AG09319 (cell line): ENCODE data around the gene HSPA5.

Experiments
- DNase-seq: peaks from one replicate; pipeline ENCODE4 v3.0.0-alpha.2; 2010; ENCODE audit warnings: low read depth; ENCODE audit errors: extremely low read depth
- CTCF ChIP-seq: IDR thresholded peaks from 2 replicates; pipeline ENCODE4 v1.5.1; 2011; ENCODE audit warnings: low read depth, mild to moderate bottlenecking, inconsistent platforms, low read length, moderate library complexity

The HSPA5 gene

DNA sequence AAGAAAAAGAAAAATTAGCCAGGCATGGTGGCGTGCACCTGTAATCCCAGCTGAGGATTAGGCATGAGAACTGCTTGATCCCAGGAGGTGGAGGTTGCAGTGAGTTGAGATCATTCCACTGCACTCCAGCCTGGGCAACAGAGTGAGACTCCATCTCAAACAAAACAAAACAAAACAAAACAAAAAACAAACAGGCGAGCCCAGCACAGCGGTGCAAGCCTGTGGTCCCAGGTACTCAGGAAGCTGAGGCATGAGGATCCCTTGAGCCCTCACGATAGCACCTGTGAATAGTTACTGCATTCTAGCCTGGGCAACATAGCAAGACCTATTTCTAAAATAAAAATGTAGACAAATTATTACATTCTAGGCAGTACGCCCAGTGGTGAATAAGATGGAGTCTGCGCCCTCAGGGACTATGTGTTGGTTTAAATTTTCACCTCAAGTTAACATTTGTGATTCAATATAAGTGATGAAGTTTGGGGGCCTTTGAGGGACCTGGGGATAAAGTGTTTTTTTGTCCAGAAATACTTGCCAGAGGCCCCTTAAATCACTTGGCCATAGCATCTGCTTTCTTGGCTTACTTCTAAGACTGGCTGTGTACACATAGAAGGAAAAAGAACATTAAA lies 17.1 kb upstream of the HSPA5 start:
- DNase-seq = no peak
- no peak for TF ChIP-seq CTCF

DNA sequence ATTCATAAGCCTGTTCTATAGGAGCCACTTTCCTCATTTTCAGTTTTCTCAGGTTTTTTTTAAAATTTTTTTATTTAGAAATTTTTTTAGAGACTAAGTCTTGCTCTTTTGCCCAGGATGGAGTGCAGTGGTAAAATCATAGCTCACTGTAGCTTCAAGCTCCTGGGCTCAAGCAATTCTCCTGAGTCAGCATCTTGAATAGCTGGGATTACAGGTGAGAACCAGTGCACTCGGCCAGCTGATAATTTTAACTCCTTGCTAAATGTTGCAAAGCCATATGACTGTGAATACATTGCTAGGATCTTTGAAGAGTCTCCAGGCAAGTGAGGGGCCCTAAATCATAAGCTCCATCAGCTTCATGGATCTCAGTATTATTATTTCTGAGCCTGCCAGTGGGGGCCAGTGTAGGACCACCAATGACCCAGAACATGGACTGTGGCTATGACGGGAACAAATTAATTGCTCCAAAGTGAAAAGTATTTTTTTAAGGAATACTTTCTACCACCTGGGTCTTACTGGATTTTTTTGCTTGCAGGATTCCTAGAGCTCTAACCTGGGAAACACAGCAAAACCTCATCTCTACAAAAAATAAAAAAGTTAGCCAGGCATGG lies 14.7 kb upstream of the HSPA5 start:
- TF ChIP-seq CTCF = peak; percentile 14
- DNase-seq = no peak

- DNase-seq = no peak
- TF ChIP-seq CTCF = no peak
Observed at GRCh38 chr9:125254231-125254630, 13.1 kb upstream of the HSPA5 start.

- no peak for TF ChIP-seq CTCF
- DNase-seq = no peak
Observed at GRCh38 chr9:125246261-125246667, 5.1 kb upstream of the HSPA5 start.

- TF ChIP-seq CTCF = no peak
- no peak for DNase-seq
Observed at GRCh38 chr9:125243792-125244260, 2.7 kb upstream of the HSPA5 start.

- no peak for TF ChIP-seq CTCF
- no peak for DNase-seq
Observed at GRCh38 chr9:125241863-125242739, 958 bp upstream of the HSPA5 start.

GRCh38 chr9:125240649-125240999 lies 519 bp downstream of the HSPA5 start:
- DNase-seq = no peak
- no peak for TF ChIP-seq CTCF
